NCI-H2227 treated with DMSO at 0.1 percent for 48 hours (cell line): ENCODE measurements around the gene TRIM66.

Experiments
- DNase-seq: peaks from one replicate; lab custom pipeline; 2025; lab: John Stamatoyannopoulos, UW

The TRIM66 gene

DNA sequence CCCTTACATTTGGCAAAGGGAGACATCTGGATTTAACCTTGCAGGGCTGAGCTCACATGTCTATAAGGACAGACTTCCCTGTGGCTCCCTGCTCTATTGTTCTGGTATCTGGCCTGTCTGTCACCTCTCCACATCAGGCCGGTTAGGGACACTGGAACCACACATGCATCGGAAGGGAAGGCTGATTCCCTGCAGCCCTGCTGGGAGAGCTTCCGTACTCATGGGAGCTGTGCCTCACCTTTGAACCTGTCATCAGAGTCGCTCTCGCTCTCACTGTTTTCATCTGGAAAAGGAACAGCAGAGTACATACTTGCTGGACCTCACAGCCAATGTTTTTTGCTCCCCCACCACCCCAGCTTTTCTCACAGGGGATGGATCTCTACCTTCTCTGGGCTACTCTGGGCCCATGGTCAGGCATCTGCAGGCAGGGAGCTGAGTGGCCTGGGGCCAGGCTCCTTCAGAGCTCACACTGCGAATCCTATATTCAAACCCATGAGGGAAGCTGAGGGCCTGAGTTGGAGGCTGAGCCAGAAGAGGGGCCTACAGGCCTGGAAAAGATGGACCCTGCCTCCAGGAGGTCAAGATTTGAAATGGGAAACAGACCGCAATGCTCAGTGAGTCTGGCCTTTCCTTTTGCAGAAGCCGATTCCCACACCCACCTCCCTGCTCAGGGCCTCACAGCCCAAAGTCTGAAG, 31.4 kb upstream of the TRIM66 start:
- no peak for DNase-seq

DNA sequence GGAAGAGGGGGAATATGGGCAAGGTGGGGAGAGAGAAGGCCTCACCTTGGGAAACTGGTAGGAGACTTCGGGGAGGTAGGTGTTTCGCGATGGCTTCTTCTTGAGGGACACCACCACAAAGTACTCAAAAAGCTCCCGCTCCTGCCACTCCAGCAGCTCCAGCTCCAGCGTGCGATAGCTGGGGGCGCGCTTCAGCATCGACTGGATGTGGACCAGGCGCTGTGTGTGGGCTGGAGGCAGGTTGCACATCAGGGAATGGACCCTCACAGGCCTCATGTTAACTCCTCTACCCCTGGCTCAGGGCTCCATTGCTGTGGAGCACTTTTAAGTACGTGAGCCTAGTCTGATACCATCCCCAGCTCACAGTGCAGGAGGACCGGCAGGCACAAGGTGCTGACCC, 30.0 kb upstream of the TRIM66 start:
- DNase-seq = no peak

DNA sequence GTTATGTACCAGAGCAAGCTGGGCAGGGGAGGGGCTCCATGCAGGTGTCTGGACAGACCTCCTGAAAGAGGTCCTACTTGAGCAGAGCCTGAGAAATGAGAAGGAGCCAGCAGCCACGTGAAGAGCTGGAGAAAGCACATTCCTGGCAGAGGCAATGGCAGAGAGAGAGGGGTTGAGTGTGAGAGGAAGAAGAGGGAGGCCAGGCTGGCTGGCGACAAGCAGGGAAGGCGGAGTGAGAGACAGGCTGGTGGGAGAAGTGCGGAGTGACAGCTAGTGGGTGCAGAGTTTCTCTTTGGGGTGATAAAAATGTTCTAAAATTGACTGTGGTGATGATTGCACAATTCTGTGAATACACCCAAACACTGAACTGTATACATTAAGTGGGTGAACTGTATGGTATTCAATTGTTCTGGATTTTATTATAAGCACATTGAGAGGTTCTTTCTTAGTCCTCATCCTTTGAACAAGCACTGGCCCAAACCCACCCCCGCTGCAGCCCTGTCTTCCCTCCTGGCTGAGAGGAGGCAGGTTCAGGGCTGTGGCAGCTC, 29.5 kb upstream of the TRIM66 start:
- no peak for DNase-seq

DNA sequence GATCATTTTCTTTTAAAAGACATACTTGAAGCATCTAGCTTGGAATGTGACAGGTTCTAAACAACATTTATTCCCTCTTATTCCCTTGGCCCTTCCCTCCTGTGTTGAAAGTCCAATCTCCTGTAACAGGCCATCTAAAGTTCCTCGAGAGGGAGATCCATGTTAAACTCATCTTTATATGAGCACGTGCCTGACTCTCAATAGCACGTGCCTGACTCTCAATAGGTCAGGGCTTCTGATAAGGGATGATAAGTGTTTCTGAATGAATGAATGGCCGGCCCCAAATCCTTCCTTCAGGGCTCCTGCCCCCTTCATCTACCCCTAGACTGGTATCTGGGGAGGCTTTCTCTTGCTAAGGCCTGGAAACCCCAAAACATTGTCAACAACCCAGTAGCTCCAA, 27.3 kb upstream of the TRIM66 start:
- no peak for DNase-seq

DNA sequence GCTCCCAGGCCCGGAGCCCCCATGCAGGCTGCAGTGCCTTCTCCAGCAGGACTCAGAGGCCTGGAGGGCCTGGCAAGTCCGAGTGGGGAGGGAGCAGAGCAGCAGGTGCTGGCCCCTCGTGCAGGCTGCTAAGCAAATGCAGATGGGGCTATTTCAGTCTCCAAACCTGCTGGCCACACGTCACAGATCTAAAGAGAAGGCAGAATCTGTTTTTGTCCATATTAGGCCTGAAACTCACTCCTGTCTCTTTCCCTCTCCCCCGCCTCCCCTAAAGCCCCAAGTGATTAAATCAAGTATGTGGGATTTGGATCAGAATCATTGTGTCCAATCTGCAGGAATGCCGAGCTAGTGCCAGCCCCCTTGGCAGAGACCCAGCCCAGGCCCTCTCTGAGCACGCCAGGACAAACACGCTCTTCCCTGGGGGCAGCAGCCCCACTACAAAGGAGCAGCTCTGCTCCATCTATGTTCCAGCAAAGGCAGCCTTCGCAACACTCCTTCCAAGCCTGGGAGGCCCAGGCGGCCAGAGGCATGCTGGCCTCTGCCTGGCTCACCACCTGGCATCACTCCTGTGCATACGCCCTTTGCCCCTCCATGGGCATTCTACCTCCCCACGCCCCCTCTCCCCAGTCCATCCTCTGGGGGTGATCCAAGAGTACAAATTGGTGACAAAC, 26.7 kb upstream of the TRIM66 start:
- DNase-seq = no peak

DNA sequence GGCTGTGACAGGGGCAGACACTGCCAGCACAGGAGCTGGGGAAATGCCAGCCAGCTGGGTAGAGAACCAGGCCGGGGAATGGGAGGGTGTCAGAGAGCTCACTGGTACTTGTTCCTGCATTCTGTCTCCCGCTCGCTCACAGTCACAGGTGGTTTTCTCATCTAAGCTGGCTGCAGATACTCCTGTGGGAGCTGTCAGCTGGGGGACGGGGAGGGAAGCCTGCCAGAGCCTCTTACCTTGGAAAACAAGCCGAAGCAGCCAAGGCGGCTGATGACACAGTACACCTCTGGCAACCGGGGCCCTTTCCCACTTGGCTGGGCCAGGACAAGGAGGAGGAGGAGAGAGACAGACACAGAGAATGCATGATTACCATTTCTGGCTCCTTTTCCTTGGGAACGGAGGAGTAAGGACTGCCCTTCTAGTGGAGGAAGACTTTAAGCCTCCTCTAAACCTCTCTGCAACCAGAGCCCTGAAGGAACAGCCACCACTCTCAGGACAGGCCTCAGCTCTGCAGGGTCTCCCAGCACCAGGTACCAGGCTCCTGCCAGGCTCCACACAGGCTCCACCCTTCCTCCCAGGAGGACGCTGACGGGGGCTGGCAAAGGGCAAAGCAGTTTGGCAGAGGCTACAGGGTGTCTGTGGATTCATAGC, 25.2 kb upstream of the TRIM66 start:
- DNase-seq = no peak

DNA sequence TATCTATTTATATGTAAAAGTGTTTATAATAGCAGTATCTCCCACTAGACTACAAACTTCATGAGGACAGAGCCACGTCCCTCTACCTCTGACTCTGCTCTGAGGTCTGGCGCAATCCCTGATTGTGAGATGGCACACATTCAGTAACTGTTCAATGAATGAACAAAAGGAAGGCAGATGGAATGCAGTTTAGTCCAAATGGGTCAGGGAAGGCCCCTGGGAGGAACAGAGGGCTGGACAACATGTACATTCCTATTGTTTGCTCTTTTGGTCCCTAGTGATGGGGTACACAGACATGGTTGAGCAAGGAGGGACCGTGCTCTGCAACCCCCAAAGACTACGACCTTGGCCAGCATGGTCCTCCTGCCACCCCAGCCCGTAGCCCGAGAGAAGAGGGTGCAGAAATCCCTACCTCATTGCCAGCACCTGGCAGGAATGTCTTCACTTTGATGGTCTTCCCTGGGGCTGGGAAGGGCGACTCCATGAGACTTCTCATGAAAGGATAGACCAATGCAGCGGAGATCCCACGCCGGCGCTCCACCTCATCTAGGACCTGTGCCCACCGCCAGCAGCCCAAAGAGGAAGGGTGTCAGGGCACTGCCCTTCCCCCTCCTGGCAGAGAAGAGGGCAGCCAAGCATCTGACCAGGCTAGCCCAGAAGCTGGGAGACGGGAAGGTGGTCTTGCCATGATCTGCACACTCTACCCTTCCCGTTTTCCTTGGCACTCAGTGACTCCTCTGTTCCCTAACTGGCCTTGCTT, 24.4 kb upstream of the TRIM66 start:
- DNase-seq = no peak

DNA sequence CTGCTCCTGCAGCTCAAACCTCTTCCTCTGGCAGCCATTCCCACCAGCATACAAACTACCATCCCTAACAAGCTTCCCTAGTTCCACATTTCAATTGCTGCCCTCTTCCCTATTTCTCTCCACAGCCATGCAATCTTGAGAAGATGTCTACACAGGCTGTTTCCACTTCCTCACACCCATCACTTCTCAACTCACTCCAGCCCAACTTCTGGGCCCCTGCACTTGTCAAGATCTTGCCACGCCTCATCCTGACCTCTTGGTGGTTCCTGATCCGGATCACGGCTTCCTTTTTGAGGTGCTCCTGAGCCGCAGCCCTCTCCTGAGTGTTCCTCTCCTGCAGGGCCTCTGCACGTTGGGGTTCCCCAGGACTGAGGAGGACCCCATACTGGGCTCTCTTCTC, 22.7 kb upstream of the TRIM66 start:
- no peak for DNase-seq

DNA sequence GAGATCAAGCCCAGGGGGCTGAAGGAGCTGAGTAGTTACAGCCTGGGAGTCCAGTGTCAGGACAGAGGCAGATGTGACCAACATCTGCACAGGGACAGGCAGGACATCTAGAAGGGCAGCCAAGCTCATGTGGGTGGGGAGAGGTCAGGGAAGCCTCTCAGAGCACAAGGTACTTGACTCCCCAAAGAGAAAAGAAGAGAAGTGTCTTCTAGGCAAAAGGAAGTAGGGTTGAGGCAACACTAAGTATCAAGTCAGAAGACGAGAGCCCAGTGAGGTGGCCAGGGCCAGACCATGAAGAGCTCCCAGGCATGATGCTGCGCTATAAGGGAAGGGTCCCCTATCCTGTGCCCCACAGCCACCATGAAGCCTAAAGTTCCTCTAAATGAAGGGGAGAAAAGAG, 21.7 kb upstream of the TRIM66 start:
- no peak for DNase-seq

DNA sequence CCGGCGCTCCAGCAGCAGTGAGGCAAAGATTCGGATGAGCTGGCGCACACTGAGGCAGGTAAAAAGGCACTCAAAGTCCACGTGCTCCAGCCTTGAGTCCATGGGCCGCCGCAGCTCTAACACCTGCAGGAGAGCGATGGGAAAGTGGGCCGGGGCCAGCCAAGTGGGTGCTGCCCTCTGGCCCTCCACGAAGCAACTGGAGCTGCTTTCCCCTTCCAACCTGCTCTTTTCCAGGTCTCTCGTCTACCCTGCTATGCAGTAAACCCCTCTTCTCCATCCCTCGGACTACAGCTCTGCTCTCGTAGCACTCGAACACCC, 20.1 kb upstream of the TRIM66 start:
- no peak for DNase-seq

DNA sequence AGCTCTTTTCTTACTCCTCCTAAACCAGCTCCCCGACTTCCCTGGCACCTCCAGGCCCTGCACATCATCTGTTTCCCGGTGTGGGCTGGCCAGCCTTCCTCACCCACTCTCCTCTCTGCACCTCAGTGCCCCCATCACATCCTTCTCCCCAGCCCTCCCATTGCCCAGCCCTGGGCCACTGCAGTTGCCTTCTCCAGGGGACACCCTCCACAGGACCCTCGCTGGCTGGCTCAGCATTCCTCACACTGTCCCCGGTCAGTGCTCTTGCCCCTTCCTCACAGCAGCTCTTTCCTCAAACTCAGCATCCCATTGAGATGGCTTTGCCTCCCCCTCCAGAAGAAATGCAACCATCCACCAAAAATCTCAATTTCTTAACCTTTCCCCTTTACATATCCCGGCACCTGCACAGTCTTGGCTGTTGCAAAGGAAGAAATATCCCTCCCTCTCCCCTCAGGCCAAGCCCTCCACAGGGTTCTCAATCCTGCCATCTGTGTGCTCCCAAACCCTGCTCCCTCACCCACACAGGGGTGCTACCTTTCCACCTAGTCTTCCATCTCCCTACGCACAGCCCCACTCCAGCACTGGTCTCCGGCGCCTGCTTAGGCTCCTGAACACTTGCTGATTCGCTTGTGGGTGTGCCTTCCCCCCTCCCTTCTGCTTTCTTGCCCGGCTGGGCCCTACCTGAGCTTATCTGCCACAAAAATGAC, 19.6 kb upstream of the TRIM66 start:
- DNase-seq = no peak

DNA sequence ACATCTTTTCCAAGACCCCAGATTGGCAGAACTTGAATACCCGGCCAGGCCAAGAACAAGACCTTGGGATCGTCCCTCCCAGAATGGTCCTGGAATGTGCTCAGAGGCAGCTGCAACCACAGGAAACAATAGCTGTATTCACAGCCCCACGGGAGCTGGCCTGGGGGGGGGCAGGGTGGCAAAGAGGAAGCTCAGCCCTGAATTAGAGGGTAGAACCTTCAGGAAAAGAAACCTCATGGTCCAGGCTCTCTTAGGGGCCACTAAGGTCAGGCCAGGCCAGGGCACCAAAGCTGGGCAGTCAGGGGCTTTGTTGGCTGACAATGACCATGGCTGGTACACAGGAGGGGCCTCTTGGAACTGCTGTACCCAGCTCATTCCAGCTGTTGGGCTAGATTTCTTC, 17.4 kb upstream of the TRIM66 start:
- no peak for DNase-seq

DNA sequence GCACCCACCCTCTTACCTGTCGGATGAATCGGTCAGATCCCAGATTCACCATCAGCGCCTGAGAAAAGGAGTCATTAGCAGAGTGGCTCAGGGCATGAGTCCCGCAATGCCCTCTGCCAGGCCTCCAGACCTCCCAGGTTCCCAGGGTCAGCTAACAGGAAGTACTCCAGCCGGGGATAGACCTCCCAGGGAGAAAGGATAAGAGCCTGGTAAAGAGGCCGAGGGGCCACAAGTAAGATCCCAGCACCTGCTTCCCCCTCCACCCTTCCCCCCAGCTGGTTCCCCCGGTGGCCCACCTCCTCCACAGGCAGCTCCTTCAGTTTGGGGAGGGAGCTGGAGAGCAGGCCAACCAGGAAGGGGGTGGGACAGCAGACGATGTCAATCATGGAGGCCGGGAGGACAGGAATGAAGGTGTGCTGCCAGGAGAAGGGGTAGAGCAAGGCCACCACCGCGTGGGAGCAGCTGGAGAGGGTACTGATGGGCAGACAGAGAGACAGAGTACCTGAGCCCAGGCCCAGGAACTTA, 16.5 kb upstream of the TRIM66 start:
- DNase-seq = no peak

DNA sequence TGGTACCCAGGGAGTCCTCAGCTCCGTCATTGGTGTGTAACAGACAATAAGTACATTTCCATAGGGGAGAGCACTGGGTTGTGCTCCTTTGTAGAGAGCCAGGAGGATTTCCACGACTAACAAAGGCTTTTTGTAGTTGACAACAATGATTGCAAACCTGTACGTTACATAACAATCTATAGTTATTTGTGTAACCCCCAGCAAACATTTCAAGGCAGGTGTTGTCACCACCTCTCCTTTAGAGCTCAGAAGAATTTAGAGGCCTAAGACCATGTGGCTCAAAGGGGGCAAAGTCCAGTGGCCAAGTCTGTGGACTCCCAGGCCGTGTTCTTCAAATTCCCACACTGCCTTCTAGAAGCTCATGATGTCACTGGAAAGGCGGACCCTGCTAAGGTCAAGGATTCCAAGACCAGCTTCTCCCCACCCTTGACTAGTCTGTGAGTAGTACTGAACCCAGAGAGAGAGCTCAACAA, 15.9 kb upstream of the TRIM66 start:
- DNase-seq = no peak

DNA sequence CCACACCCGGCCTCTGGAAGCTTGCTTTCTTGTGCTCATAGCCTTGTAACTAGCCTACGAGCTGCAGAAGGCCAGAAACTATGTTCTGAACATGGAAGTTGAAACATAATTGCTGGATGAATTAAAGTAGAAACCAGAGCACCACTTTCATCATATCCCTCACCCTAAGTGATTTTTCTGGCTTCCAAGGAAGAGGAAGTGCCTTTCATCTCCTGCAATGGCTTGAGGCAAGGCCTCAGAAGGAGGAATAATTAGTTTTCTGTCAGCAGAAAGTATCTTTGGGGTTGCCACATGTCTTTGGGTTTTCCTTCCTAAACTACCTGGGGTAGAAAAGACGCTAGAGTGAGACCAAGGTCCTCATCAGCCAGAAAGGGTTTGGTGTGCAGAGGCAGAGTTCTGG, 14.6 kb upstream of the TRIM66 start:
- DNase-seq = no peak

DNA sequence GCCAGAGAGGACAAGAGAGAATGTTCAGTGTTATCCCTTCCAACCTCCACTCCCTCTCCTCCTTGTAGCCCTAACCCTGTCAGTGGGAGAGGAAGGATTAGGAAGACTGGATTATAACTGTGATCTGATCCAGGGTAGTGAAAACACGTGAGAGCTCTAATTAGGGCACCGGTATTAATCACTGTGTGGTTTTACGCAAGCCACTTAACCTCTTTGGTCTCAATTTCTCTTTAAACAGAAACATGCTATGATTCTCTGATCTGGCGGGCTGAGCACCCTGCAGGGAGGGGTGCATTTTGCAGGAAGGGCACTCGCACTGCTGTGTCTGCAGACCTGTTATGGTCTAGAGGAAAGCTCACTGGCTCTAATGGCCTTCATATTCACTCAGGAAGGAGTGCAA, 11.7 kb upstream of the TRIM66 start:
- DNase-seq = no peak

DNA sequence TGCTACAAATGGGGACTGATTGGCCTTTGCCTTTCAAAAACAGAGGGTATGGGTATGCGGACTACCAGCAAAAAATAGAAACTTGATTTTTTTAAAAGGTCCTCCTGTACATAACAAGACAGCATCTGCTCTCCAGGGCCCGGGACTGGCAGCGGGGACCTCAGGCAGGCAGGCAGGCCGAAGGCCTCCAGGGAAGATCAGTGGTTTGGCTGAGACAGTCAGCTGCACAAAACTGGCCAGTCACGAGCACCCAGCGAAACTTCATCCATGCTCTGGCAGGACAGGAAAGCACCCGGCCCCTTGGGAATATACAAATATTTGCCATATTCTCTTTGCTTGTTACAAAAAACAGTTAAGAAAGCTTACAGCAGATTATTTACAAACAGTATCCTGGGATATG, 11.1 kb upstream of the TRIM66 start:
- no peak for DNase-seq

DNA sequence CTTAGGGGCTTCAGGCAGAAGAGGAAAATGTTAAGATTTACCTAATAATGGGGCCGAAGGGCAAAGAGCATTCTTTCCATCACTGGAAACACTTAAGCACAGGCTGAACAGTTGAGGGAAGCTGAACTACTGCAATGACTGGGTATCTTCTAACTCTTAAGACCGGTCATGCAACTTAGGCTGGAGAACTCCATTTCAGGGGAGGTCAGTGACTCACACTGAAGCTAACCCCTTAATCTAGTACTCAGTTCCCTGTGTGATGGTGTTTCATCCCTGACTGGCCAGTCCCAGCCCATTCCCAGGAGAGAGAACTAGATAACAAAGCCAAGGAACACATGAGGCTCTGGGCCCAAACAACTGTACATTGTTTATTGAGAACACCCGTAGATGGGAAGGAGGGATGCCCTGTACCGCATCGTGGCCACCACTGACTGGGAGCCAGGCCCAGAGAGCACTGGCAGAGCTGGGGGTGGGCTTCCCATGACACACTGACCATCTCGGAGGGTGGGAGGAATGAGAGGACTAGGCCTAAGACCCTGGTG, 10.6 kb upstream of the TRIM66 start:
- DNase-seq = no peak

DNA sequence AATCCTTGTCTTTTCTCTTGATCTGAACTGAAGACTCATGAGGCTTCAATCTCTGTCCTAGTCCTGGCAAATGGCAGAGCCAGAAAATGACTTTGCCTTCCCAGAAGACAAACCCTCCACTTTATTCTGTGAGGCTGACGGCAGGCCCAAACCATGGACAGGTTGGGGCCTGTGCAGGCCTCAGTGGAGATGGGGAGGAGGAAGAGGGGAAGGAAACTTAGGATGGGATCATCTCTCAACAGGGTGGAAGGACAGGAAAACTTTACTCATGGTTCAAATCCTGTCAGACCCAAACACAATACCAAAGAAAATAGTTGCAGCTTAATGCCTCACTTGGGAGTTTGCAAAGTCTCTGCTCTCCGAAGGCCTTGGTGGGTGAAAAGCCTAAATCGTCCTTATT, 10.0 kb upstream of the TRIM66 start:
- DNase-seq = no peak

DNA sequence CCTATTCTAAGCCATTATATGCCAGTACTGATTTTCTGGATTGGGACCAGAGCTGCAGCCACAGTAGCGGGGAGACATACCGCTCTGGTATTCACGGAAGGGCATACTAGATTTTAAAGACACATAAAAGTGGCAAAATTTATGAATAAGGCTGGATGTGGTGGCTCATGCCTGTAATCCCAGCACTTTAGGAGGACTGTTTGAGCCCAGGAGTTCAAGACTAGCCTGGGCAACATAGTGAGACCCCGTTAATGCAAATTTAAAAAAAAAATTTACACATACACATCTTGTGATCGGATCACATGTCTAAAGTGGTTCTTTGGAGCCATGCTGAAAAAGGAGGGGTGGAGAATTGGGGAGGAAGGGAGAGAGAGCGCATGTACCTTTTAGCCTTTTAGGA, 9.1 kb upstream of the TRIM66 start:
- no peak for DNase-seq
